Endothelial cell of coronary artery (primary cell): ENCODE measurements around the gene YBX3. TPM values are rescaled to one million over a fixed set of nuclear protein-coding genes. Genes with fewer than 3 reads are reported as not detected.

ENCODE experiments used
- total RNA-seq: library from RNA; depleted of rRNA; stranded (reverse); fragments of >200 nt; gene quantifications from 2 replicates; pipeline ENCODE4 v1.2.3, GENCODE V29; 2014

The YBX3 gene
- 174 and 228 TPM in 2 replicates for total RNA-seq

GRCh38 chr12:10722905-10723746 lies at the start of gene YBX3:
Gene YBX3, minus strand, starts transcription at chr12:10723323. Its CDS starts 212 bp downstream, at chr12:10723111.

GRCh38 chr12:10673659-10674384 lies 49.3 kb downstream of the YBX3 start, which contains the start of gene STYK1:
Gene STYK1, minus strand, starts transcription at chr12:10674052. Its CDS starts 39,434 bp downstream, at chr12:10634618.

Other genes with a start within 250 kb of the YBX3 start
- 0.99 and 1.2 TPM in 2 replicates for gene EIF2S3B, start 217.4 kb downstream of the YBX3 start, total RNA-seq
- 24.9 and 27.3 TPM in 2 replicates for gene MAGOHB, start 109.7 kb downstream of the YBX3 start, total RNA-seq
- 5.2 and 19.5 TPM in 2 replicates for gene STYK1, start 49.3 kb downstream of the YBX3 start, total RNA-seq
- 0.09 TPM in 1 of 2 replicates, not detected in the other for gene TAS2R7, start 79.3 kb upstream of the YBX3 start, total RNA-seq
- gene TAS2R8, start 84.0 kb upstream of the YBX3 start, total RNA-seq = 0.09 TPM in 1 of 2 replicates, not detected in the other
- 0.09 TPM in 1 of 2 replicates, not detected in the other for gene TAS2R9, start 86.8 kb upstream of the YBX3 start, total RNA-seq
- 0.66 and 0.72 TPM in 2 replicates for gene TAS2R10, start 103.0 kb upstream of the YBX3 start, total RNA-seq
- gene PRR4, start 126.2 kb upstream of the YBX3 start, total RNA-seq = 0.18 and 0.66 TPM in 2 replicates
- 13.2 and 26.6 TPM in 2 replicates for gene PRH1, start 160.9 kb upstream of the YBX3 start, total RNA-seq
- 0.99 and 1.8 TPM in 2 replicates for gene TAS2R13, start 186.2 kb upstream of the YBX3 start, total RNA-seq
- not detected in 2 replicates for gene PRH2, start 205.9 kb upstream of the YBX3 start, total RNA-seq
- 1.6 and 2.7 TPM in 2 replicates for gene TAS2R14, start 215.9 kb upstream of the YBX3 start, total RNA-seq